CD4-positive, alpha-beta memory T cell (primary cell): Measurements from ENCODE around the gene RBM28. TPM values are rescaled to one million over a fixed set of nuclear protein-coding genes. Genes with fewer than 3 reads are reported as not detected.

Experiments
- CTCF ChIA-PET: fragments of 350-600 bp; sonication (Branson Sonifier 250); formaldehyde crosslinking; loops from one replicate; lab custom pipeline; 2021; ENCODE audit warnings: inconsistent platforms; ENCODE audit not compliant: partially characterized antibody; lab: Charles Lee
- POLR2A ChIA-PET: fragments of 350-600 bp; sonication (Branson Sonifier 250); formaldehyde crosslinking; loops from one replicate; lab custom pipeline; 2021; ENCODE audit not compliant: partially characterized antibody; lab: Charles Lee
- DNase-seq, 5 donors: peaks; one replicate each; pipeline versions ENCODE4 v3.0.0 to v3.0.0-alpha.2; 2020 to 2022; ENCODE audit warnings: mixed read lengths in 1 of 5
- H3K27ac ChIP-seq: one replicate; pipeline ENCODE4 v1.7.0; 2013; ENCODE audit warnings: low read depth, low read length
- H3K27me3 ChIP-seq: 2 replicates; pipeline ENCODE4 v1.7.0; 2013; ENCODE audit warnings: mild to moderate bottlenecking, low read length, moderate library complexity; ENCODE audit not compliant: insufficient read depth
- H3K36me3 ChIP-seq: 2 replicates; pipeline ENCODE4 v1.7.0; 2013; ENCODE audit warnings: mild to moderate bottlenecking, low read length, moderate library complexity; ENCODE audit not compliant: insufficient read depth
- H3K4me1 ChIP-seq: 2 replicates; pipeline ENCODE4 v1.7.0; 2013; ENCODE audit warnings: mild to moderate bottlenecking, low read length, moderate library complexity; ENCODE audit not compliant: insufficient read depth
- H3K4me3 ChIP-seq, 2 donors: one replicate each; pipeline ENCODE4 v1.7.0; 2013; ENCODE audit warnings: low read length in 2 of 2, mild to moderate bottlenecking in 1 of 2
- H3K9me3 ChIP-seq, 2 donors: one replicate each; pipeline ENCODE4 v1.7.0; 2013; ENCODE audit warnings: low read length in 2 of 2, control low read depth in 1 of 2; ENCODE audit not compliant: control insufficient read depth in 1 of 2
- H3K27ac Mint-ChIP-seq, 7 donors: one replicate each; pipeline ENCODE4 v1.8.0; 2020 to 2021; ENCODE audit warnings: mixed read lengths in 7 of 7, mild to moderate bottlenecking in 6 of 7, inconsistent platforms in 3 of 7, moderate library complexity in 3 of 7
- H3K27me3 Mint-ChIP-seq, 2 donors: one replicate each; pipeline ENCODE4 v1.8.0; 2020 to 2021; ENCODE audit warnings: mixed read lengths in 2 of 2
- H3K36me3 Mint-ChIP-seq, 2 donors: one replicate each; pipeline ENCODE4 v1.8.0; 2020 to 2021; ENCODE audit warnings: mixed read lengths in 2 of 2, inconsistent platforms in 1 of 2, mild to moderate bottlenecking in 1 of 2
- H3K4me1 Mint-ChIP-seq, 4 donors: one replicate each; pipeline ENCODE4 v1.8.0; 2020 to 2021; ENCODE audit warnings: mixed read lengths in 4 of 4, mild to moderate bottlenecking in 1 of 4
- H3K4me3 Mint-ChIP-seq, 8 donors: one replicate each; pipeline ENCODE4 v1.8.0; 2020 to 2021; ENCODE audit warnings: mixed read lengths in 8 of 8, mild to moderate bottlenecking in 7 of 8, moderate library complexity in 6 of 8, inconsistent platforms in 3 of 8
- H3K9me3 Mint-ChIP-seq, 8 donors: one replicate each; pipeline ENCODE4 v1.8.0; 2020 to 2021; ENCODE audit warnings: mixed read lengths in 8 of 8, mild to moderate bottlenecking in 5 of 8, inconsistent platforms in 3 of 8, moderate library complexity in 1 of 8
- intact Hi-C: fragments of 100-400 bp; cut with micrococcal nuclease; formaldehyde crosslinking; loops from one replicate; pipeline ENCODE4 v1.15.1; 2023
- polyA plus RNA-seq, 2 donors: library from polyadenylated mRNA; unstranded; fragments of 300-500 nt; fragmentation: Illumina TruSeq; gene quantifications; one replicate each; pipeline ENCODE4 v1.2.3, GENCODE V29; 2021
- total RNA-seq, 2 experiments: library from RNA; stranded (reverse); gene quantifications; one replicate each; pipeline ENCODE4 v1.2.3, GENCODE V29; 2021

The RBM28 gene
- total and polyA plus RNA-seq, 4 experiments from 2014 or later = 2.4 to 48.3 (median 26.6) TPM

GRCh38 chr7:128361411-128362379 is 18.0 kb upstream of the RBM28 start, which contains the start of gene PRRT4:
TSS of gene PRRT4 (minus strand) at chr7:128361690.
- Histone ChIP-seq H3K27ac (no peak within 1 kb of the TSS), H3K4me3 (peak within 1 kb of the TSS; percentile 19 to 50), H3K27me3 (peaks cover 13% of the 10 kb centered on the region), H3K4me1 (peaks cover 14% of the 10 kb centered on the region), H3K9me3 (no peaks in the 10 kb centered on the region), H3K36me3 (no peaks in the 10 kb centered on the region)
- Mint-ChIP-seq H3K36me3 (no peaks in the 10 kb centered on the region), H3K9me3 (no peaks in the 10 kb centered on the region), H3K27me3 (peaks cover 24 to 31% of the 10 kb centered on the region in 2 donors), H3K27ac (peak within 1 kb of the TSS in 6 of 7 donors; percentile 35 to 81 (median 56)), H3K4me1 (peaks cover 9 to 21% (median 15%) of the 10 kb centered on the region in 4 donors), H3K4me3 (peak within 1 kb of the TSS; percentile 78 to 93 (median 88))
- ChIA-PET CTCF (interaction anchor here (0.8 to 1.0 kb wide), 2 partner anchors 14 to 64 kb away, joined by 3 to 6 read pairs; no protein-coding TSS in a partner anchor), POLR2A (interaction anchor here (0.7 to 1.0 kb wide), 2 partner anchors 18 to 773 kb away, joined by 3 to 4 read pairs; partner anchors contain the start of gene RBM28)
- intact Hi-C loops = loop anchor here (2.0 kb wide), 1 partner anchor 19 kb away; the partner anchor contains the start of gene RBM28
- peak; percentile 56 to 70 (median 65) for DNase-seq

- Histone ChIP-seq H3K4me3 (no peak overlapping the region), H3K9me3 (no peaks in the 10 kb centered on the region), H3K27me3 (peaks cover 13% of the 10 kb centered on the region), H3K4me1 (peaks cover 14% of the 10 kb centered on the region), H3K27ac (no peak overlapping the region), H3K36me3 (no peaks in the 10 kb centered on the region)
- peak overlapping the region in 4 of 8 donors; percentile 15 to 69 (median 55) for H3K4me3 Mint-ChIP-seq
- no peaks in the 10 kb centered on the region for H3K36me3 Mint-ChIP-seq
- peaks cover 20 to 23% of the 10 kb centered on the region in 2 donors for H3K27me3 Mint-ChIP-seq
- no peaks in the 10 kb centered on the region for H3K9me3 Mint-ChIP-seq
- ChIA-PET CTCF (no interaction called here), POLR2A (interaction anchor here (0.7 kb wide), 1 partner anchor 50 kb away, joined by 3 read pairs; no protein-coding TSS in a partner anchor)
- no peak overlapping the region for H3K27ac Mint-ChIP-seq
- intact Hi-C loops = loop anchor here (2.0 kb wide), 1 partner anchor 18 kb away; the partner anchor contains the start of gene RBM28
- peaks cover 9 to 21% (median 16%) of the 10 kb centered on the region in 4 donors for H3K4me1 Mint-ChIP-seq
- no peak for DNase-seq
Observed at GRCh38 chr7:128360359-128360678, 16.6 kb upstream of the RBM28 start.

GRCh38 chr7:128359939-128360338 is 16.2 kb upstream of the RBM28 start:
- Mint-ChIP-seq H3K4me3 (peak overlapping the region in 4 of 8 donors; percentile 20 to 69 (median 55)), H3K9me3 (no peaks in the 10 kb centered on the region), H3K27me3 (peaks cover 18 to 20% of the 10 kb centered on the region in 2 donors), H3K36me3 (no peaks in the 10 kb centered on the region), H3K27ac (no peak overlapping the region), H3K4me1 (peaks cover 9 to 21% (median 16%) of the 10 kb centered on the region in 4 donors)
- Histone ChIP-seq H3K27me3 (peaks cover 13% of the 10 kb centered on the region), H3K36me3 (no peaks in the 10 kb centered on the region), H3K4me3 (no peak overlapping the region), H3K27ac (no peak overlapping the region), H3K4me1 (peaks cover 14% of the 10 kb centered on the region), H3K9me3 (no peaks in the 10 kb centered on the region)
- CTCF ChIA-PET = no interaction called here
- intact Hi-C loops = loop anchor here (2.0 kb wide), 1 partner anchor 17 kb away; the partner anchor contains the start of gene RBM28
- DNase-seq = no peak
- POLR2A ChIA-PET = no interaction called here

GRCh38 chr7:128359336-128359735 is 15.6 kb upstream of the RBM28 start:
- ChIA-PET POLR2A (no interaction called here), CTCF (interaction anchor here (0.8 to 1.2 kb wide), 2 partner anchors 28 to 101 kb away, joined by 3 to 4 read pairs; no protein-coding TSS in a partner anchor)
- Histone ChIP-seq H3K9me3 (no peaks in the 10 kb centered on the region), H3K36me3 (no peaks in the 10 kb centered on the region), H3K4me3 (no peak overlapping the region), H3K4me1 (peaks cover 14% of the 10 kb centered on the region), H3K27me3 (peaks cover 10% of the 10 kb centered on the region), H3K27ac (no peak overlapping the region)
- no peak for DNase-seq
- H3K27ac Mint-ChIP-seq = peak overlapping the region in 1 of 7 donors; percentile 73
- H3K4me3 Mint-ChIP-seq = peak overlapping the region in 3 of 8 donors; percentile 20 to 54 (median 36)
- peaks cover 13 to 17% of the 10 kb centered on the region in 2 donors for H3K27me3 Mint-ChIP-seq
- H3K9me3 Mint-ChIP-seq = no peaks in the 10 kb centered on the region
- intact Hi-C loops = no loop called here
- no peaks in the 10 kb centered on the region for H3K36me3 Mint-ChIP-seq
- H3K4me1 Mint-ChIP-seq = peaks cover 9 to 21% (median 16%) of the 10 kb centered on the region in 4 donors

- no peak overlapping the region for H3K27ac ChIP-seq
- DNase-seq = no peak
- H3K36me3 Mint-ChIP-seq = no peaks in the 10 kb centered on the region
- peaks cover 11% of the 10 kb centered on the region for H3K27me3 ChIP-seq
- peaks cover 9 to 22% (median 17%) of the 10 kb centered on the region in 4 donors for H3K4me1 Mint-ChIP-seq
- H3K36me3 ChIP-seq = no peaks in the 10 kb centered on the region
- no peaks in the 10 kb centered on the region for H3K9me3 Mint-ChIP-seq
- H3K4me3 ChIP-seq = no peak overlapping the region
- H3K27ac Mint-ChIP-seq = no peak overlapping the region
- ChIA-PET POLR2A (no interaction called here), CTCF (interaction anchor here (1.0 to 1.5 kb wide), 3 partner anchors 13 to 102 kb away, joined by 3 to 8 read pairs (median 4); no protein-coding TSS in a partner anchor)
- H3K27me3 Mint-ChIP-seq = peaks cover 12 to 20% of the 10 kb centered on the region in 2 donors
- intact Hi-C loops = no loop called here
- H3K4me3 Mint-ChIP-seq = peak overlapping the region in 2 of 8 donors; percentile 26 to 46
- peaks cover 14% of the 10 kb centered on the region for H3K4me1 ChIP-seq
- no peaks in the 10 kb centered on the region for H3K9me3 ChIP-seq
Observed at GRCh38 chr7:128358233-128358632, 14.5 kb upstream of the RBM28 start.

- no peak overlapping the region for H3K4me3 ChIP-seq
- H3K27ac ChIP-seq = no peak overlapping the region
- H3K36me3 Mint-ChIP-seq = no peaks in the 10 kb centered on the region
- H3K9me3 ChIP-seq = no peaks in the 10 kb centered on the region
- no peak for DNase-seq
- peaks cover 12% of the 10 kb centered on the region for H3K27me3 ChIP-seq
- CTCF ChIA-PET = interaction anchor here (1.0 to 1.2 kb wide), 2 partner anchors 10 to 12 kb away, joined by 3 to 4 read pairs; no protein-coding TSS in a partner anchor
- intact Hi-C loops = no loop called here
- peaks cover 12% of the 10 kb centered on the region for H3K4me1 ChIP-seq
- no peak overlapping the region for H3K4me3 Mint-ChIP-seq
- H3K27ac Mint-ChIP-seq = no peak overlapping the region
- peaks cover 14 to 23% of the 10 kb centered on the region in 2 donors for H3K27me3 Mint-ChIP-seq
- POLR2A ChIA-PET = interaction anchor here (1.1 kb wide), 1 partner anchor 13 kb away, joined by 4 read pairs; the partner anchor contains the start of gene RBM28
- peaks cover 7 to 24% (median 13%) of the 10 kb centered on the region in 4 donors for H3K4me1 Mint-ChIP-seq
- no peaks in the 10 kb centered on the region for H3K9me3 Mint-ChIP-seq
- H3K36me3 ChIP-seq = no peaks in the 10 kb centered on the region
Observed at GRCh38 chr7:128357217-128357613, 13.5 kb upstream of the RBM28 start.
